Measurements from ENCODE around the gene ZFPM1.
"Not testable (repeated sequence)": the region's sequence is repeated elsewhere in the genome, so short reads cannot be mapped to it uniquely, and the experiment has no call there.

Gene ZFPM1

DNA sequence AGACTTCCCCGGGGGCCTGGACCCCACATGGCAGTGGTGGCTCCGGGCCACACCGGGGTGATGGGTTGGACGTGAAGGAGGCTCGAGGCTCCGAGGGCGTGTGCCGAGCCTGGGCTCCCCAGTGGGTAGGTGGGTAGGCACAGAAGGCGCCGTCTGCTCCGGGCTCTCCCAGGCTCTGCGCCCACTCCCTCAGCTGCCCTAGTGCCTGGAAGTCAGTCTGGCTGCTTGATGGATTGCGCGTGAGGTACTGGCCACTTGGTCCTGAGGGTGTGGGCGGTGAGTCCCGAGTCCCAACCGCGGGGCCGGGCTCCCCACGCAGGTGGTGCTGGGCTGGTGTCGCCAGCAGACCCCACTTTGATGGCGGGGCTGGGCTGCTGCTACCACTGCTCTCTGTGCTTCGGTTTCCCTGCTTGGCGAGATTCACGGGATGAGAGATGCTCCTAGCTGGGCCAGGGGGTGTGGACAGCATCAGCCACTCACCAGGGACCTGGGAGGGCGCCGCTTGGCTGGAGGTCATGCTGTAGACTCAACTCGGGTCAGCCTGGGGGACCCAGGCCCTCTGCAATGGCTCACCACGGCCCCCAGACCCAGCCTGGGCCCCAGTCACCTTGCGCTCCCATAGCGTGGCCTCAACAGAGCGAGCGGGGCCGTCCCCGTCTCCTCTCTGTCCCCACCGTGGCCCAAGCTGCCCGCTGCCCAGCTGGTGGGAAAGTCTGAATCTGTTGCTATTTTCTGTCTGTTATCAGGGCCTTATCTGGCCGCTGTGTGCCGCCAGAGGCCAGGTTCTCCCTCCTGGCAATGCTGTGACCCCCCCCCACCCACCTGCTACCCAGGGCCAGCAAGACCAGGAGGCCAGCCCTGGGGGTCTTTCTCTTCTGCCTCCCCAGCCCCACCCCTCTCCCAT, 26.1 kb downstream of the ZFPM1 start:
- DNase-seq (ENCODE audit: low read depth in 1 of 2, low spot score in 1 of 2), result no peak

GRCh38 chr16:88479793-88480760, 27.0 kb downstream of the ZFPM1 start:
- no peak for DNase-seq (ENCODE audit: low read depth in 1 of 2, low spot score in 1 of 2)
- TF ChIP-seq JUND (IDR thresholded peaks at IDR 0.05; ENCODE audit: low read depth), result no peak
- in situ Hi-C loops (cut with HindIII; ENCODE audit: low pct_unique_long_range_greater_than_20kb, low sequenced_read_pairs), result no loop called here

More for the DNA sequence above, 26.1 kb downstream of the ZFPM1 start:
- in situ Hi-C loops (cut with HindIII; ENCODE audit: low pct_unique_long_range_greater_than_20kb, low sequenced_read_pairs), result no loop called here
- no peak for TF ChIP-seq JUND (IDR thresholded peaks at IDR 0.05; ENCODE audit: low read depth)

- in situ Hi-C loops (cut with HindIII; ENCODE audit: low pct_unique_long_range_greater_than_20kb, low sequenced_read_pairs), result no loop called here
- DNase-seq (ENCODE audit: low read depth in 1 of 2, low spot score in 1 of 2), result no peak
- TF ChIP-seq JUND (IDR thresholded peaks at IDR 0.05; ENCODE audit: low read depth), result no peak
Observed at GRCh38 chr16:88480829-88481228, 27.7 kb downstream of the ZFPM1 start.

DNA sequence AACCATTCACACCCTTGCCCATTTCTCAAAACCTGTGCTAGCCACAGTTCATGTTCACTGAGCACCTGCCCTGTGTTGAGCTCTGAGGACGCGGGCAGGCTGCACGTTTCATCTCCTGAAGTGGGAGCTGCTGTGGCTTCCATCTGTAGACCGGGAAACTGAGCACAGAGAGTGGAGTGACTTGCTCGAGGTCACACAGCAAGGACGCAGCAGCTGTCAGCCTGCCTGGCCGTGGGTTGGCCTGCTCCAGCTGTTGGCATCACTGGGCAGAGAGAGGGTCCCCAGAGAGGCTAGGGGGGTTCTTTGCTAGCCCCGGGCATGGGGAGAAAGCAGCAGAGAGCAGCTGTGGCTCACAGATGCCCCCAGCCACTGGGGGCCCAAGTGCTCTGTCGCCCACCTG, 28.8 kb downstream of the ZFPM1 start:
- in situ Hi-C loops (cut with HindIII; ENCODE audit: low pct_unique_long_range_greater_than_20kb, low sequenced_read_pairs), result no loop called here
- no peak for DNase-seq (ENCODE audit: low read depth in 1 of 2, low spot score in 1 of 2)
- TF ChIP-seq JUND (IDR thresholded peaks at IDR 0.05; ENCODE audit: low read depth), result no peak

- DNase-seq (ENCODE audit: low read depth in 1 of 2, low spot score in 1 of 2), result no peak
- no peak for TF ChIP-seq JUND (IDR thresholded peaks at IDR 0.05; ENCODE audit: low read depth)
- in situ Hi-C loops (cut with HindIII; ENCODE audit: low pct_unique_long_range_greater_than_20kb, low sequenced_read_pairs), result no loop called here
Observed at GRCh38 chr16:88482630-88483391, 29.7 kb downstream of the ZFPM1 start.

GRCh38 chr16:88483392-88483641, 30.2 kb downstream of the ZFPM1 start:
- no peak for TF ChIP-seq JUND (IDR thresholded peaks at IDR 0.05; ENCODE audit: low read depth)
- in situ Hi-C loops (cut with HindIII; ENCODE audit: low pct_unique_long_range_greater_than_20kb, low sequenced_read_pairs), result no loop called here
- DNase-seq (ENCODE audit: low read depth in 1 of 2, low spot score in 1 of 2), result no peak

DNA sequence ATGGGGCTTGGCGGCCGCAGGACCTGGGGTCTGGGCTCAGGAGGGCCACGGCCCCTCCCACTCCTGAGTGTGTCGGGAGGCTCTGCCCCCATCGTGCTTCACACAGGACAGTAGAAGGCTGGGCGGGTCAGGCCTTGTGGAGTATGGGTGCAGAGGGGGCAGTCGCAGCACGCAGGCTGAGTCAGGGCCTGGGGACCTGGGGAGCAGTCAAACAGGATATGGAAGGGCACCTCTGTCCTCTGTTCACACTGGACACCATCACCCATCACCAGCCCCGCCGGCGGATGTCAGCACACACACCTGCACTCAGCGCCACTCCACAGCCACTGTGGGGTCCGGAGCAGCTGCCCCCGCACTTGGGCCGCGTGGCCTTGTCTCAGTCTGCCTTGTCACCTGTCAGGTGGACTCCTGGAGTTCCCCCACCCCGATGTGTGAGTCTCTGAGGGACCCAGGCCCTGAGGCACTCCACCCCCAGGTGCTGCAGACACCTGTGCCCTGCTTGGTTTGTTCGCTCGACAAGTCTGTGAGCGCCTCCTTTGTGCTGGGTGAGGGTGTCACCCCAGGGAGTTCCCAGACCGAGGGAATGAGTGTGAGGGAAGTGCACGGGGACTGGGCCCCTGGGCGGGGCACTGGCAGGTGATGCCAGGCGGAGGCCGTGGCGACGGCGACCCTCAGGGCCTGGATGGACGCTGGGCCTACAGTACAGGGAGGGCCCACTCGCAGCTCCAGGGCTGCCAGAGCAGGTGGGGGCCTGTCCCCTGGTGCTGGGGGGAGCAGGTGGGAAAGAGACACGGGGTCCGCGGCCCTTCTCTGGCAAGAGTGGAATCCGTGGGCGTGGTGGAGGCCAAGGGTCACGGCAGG, 31.7 kb downstream of the ZFPM1 start:
- in situ Hi-C loops (cut with HindIII; ENCODE audit: low pct_unique_long_range_greater_than_20kb, low sequenced_read_pairs), result no loop called here
- TF ChIP-seq JUND (IDR thresholded peaks at IDR 0.05; ENCODE audit: low read depth), result no peak
- DNase-seq (ENCODE audit: low read depth in 1 of 2, low spot score in 1 of 2), result no peak

GRCh38 chr16:88485366-88485741, 32.3 kb downstream of the ZFPM1 start:
- DNase-seq (ENCODE audit: low read depth in 1 of 2, low spot score in 1 of 2); in situ Hi-C loops (cut with HindIII; ENCODE audit: low pct_unique_long_range_greater_than_20kb, low sequenced_read_pairs): not testable (repeated sequence)

DNA sequence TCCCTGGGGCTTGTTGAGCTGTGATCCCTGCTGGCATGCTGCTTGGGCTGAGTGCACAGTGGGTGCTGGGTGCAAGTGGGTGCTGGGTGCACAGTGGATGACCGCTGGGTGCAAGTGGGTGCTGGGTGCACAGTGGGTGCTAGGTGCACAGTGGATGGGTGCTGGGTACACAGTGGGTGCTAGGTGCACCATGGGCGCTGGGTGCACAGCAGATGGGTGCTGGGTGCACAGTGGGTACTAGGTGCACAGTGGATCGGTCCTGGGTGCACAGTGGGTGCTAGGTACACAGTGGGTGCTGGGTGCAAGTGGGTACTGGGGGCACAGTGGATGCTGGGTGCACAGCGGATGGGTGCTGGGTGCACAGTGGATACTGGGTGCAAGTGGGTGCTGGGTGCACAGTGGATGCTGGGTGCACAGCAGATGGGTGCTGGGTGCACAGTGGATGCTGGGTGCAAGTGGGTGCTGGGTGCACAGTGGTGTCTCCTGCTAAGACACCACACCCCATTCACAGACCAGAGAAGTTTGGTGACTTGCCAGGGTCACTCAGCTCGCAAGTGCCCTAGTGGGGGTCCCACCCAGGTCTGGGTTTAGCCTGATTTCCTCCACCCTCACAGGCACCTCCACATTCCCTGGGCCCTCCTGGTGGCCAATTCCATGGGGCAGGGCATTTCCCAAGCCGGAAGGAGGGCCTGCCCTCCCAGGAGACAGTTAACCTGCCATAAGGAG, 33.5 kb downstream of the ZFPM1 start:
- in situ Hi-C loops (cut with HindIII; ENCODE audit: low pct_unique_long_range_greater_than_20kb, low sequenced_read_pairs), result no loop called here
- DNase-seq (ENCODE audit: low read depth in 1 of 2, low spot score in 1 of 2), result no peak
- TF ChIP-seq JUND (IDR thresholded peaks at IDR 0.05; ENCODE audit: low read depth), result no peak

GRCh38 chr16:88487124-88487432, 34.0 kb downstream of the ZFPM1 start:
- in situ Hi-C loops (cut with HindIII; ENCODE audit: low pct_unique_long_range_greater_than_20kb, low sequenced_read_pairs), result no loop called here
- DNase-seq (ENCODE audit: low read depth in 1 of 2, low spot score in 1 of 2), result no peak
- no peak for TF ChIP-seq JUND (IDR thresholded peaks at IDR 0.05; ENCODE audit: low read depth)

Data from T47D (cell line).